ENCODE results near the gene ELMO1.

GRCh38 chr7:36920433-36920832 is 528.2 kb downstream of the ELMO1 start:
- TF ChIP-seq CTCF (IDR thresholded peaks at IDR 0.05) (no peak), POLR2A (IDR thresholded peaks at IDR 0.05) (no peak)

Measured in ovary (tissue), 3 donors.